Kidney (tissue), 14 donors: Measurements from ENCODE around the gene ATG101. TPM values are rescaled to one million over a fixed set of nuclear protein-coding genes. Genes with fewer than 3 reads are reported as not detected.

Experiments
- DNase-seq, 5 donors: peaks; one replicate each; pipeline ENCODE4 v3.0.0-alpha.2; 2013 to 2020
- FAIRE-seq: peaks from 2 replicates; lab custom pipeline; 2012; peaks lifted over from hg19 to GRCh38; lab: Jason Lieb, UNC
- H3K27ac ChIP-seq, 2 donors: one replicate each; pipeline ENCODE4 v1.7.0; 2013; ENCODE audit warnings: low read depth in 2 of 2, low read length in 2 of 2, inconsistent platforms in 1 of 2
- H3K27me3 ChIP-seq: one replicate; pipeline ENCODE4 v1.7.1; 2013; ENCODE audit warnings: low read length, inconsistent platforms; ENCODE audit not compliant: control insufficient read depth, insufficient read depth
- H3K36me3 ChIP-seq, 3 donors: one replicate each; pipeline versions ENCODE4 v1.7.0 to v1.7.1; 2013; ENCODE audit warnings: low read length in 3 of 3, control low read depth in 1 of 3, inconsistent platforms in 1 of 3; ENCODE audit not compliant: insufficient read depth in 3 of 3, control insufficient read depth in 2 of 3
- H3K4me1 ChIP-seq, 3 donors: one replicate each; pipeline versions ENCODE4 v1.7.0 to v1.7.1; 2013; ENCODE audit warnings: low read length in 3 of 3, inconsistent platforms in 1 of 3, low read depth in 1 of 3; ENCODE audit not compliant: control insufficient read depth in 2 of 3, insufficient read depth in 2 of 3
- H3K4me3 ChIP-seq, 3 donors: one replicate each; pipeline versions ENCODE4 v1.7.0 to v1.8.1; 2013; ENCODE audit warnings: low read length in 3 of 3, control low read depth in 1 of 3, inconsistent platforms in 1 of 3
- H3K9ac ChIP-seq, 3 donors: one replicate each; pipeline versions ENCODE4 v1.7.0 to v1.7.1; 2013; ENCODE audit warnings: low read length in 3 of 3, control low read depth in 1 of 3, inconsistent platforms in 1 of 3
- H3K9me3 ChIP-seq, 3 donors: one replicate each; pipeline versions ENCODE4 v1.7.0 to v1.7.1; 2013; ENCODE audit warnings: low read length in 3 of 3, control low read depth in 1 of 3, inconsistent platforms in 1 of 3; ENCODE audit not compliant: control insufficient read depth in 2 of 3, insufficient read depth in 1 of 3
- intact Hi-C: fragments of 100-400 bp; cut with DNase I; formaldehyde crosslinking; loops from one replicate; pipeline ENCODE4 v1.11.1; 2022
- polyA plus RNA-seq: library from polyadenylated mRNA; stranded (reverse); fragments of 350-450 nt; fragmentation: Illumina TruSeq; extraction: RNeasy Lipid Tissue Mini Kit (QIAGEN cat#74804); gene quantifications from one replicate; pipeline ENCODE4 v1.2.3, GENCODE V29; 2014; ENCODE audit warnings: low read depth, low replicate concordance; ENCODE audit not compliant: insufficient read depth
- total RNA-seq: library from RNA; stranded (reverse); fragmentation: NEBNext Ultra II Directional; extraction: Animal tissue kit (Norgen Biotek cat#: 25700); gene quantifications from one replicate; pipeline ENCODE4 v1.2.1, GENCODE V29; 2021
- TF ChIP-seq, protein P1 (sequence below): IDR thresholded peaks from 3 replicates; pipeline ENCODE4 v1.5.1; 2012; ENCODE audit warnings: mild to moderate bottlenecking, moderate library complexity, borderline replicate concordance; ENCODE audit not compliant: insufficient read depth; ENCODE audit errors: extremely low read depth
- donor health status: control.
- donor health status: control.
- donor health status: control.
- donor health status: control.
- donor health status: control.
- donor health status: DM: yes; HTN: yes; CAD: no.
- donor health status: Normal renal cell carcinoma (clear cell type).

The ATG101 gene
- total and polyA plus RNA-seq, 2 donors from 2014 or later: 32.1 to 53.0 TPM

DNA sequence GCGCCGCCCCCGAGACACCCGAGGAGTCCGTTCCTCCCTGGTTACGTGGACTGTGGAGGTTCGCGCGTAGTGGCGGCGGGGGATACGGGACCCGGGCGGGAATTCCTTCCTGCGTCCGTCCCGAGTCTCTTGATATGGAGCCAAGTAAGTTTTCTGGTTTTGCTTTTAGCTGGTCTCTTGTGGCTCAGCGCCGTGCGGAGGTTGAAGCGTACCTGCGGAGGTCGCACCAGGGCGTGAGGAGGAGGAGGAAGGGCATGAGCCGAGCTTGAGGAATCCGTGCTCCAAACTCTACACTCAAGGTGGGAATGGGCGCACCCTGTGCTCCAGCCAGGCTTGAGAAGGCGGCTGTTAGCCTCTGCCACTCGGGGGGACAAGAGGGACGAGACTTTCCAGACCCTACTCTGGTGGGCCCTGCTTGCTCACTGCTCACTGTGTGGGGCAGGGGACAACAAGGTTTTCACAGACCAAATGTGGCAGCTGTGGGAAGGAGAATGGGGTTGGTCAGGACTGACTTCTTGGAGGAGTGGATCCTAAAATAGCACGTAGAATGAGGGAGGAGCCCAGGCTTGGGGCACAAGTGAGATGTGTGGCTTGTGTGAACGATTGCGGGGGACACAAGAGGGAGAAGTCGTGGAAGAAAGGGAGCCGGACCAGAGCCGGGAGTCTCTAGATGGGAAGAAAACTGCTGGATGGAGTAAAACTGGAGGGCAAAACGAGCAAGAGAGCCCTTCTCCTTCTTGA is 577 bp downstream of the ATG101 start:
- no peak for DNase-seq
- intact Hi-C loops: loop anchor here (10.0 kb wide), 1 partner anchor 46 kb away; no protein-coding TSS in a partner anchor
- no peaks in the 10 kb centered on the region for H3K9me3 ChIP-seq

DNA sequence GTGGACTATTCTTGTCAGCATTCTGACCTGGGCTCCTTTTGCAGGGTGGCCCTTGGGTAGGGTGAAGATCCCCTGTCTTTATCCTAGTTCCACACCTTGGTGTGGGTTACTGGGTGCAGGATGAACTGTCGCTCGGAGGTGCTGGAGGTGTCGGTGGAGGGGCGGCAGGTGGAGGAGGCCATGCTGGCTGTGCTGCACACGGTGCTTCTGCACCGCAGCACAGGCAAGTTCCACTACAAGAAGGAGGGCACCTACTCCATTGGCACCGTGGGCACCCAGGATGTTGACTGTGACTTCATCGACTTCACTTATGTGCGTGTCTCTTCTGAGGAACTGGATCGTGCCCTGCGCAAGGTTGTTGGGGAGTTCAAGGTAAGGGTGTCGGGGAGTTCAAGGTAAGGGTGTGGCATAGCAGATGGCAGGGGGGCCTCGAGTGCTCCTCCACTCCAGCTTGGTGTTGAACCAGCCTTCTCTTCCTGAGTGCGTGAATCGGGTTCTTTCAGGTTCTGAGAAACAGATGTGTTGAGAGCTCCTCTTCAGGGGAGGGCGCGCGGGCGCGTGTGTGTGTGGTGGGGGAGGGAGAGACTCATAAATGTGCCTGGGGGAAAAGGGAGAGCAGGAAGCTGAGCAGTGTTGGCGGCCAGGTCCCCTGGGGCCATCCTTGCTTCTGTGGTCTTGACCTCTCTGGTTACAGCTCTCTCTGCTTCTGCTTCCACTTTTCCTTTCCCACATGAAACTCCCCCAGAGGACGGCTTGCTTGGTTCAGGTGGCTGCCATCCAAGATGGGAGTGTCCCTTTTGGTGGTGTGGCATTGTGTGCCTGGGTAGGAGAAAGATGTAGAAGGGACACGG is 4.0 kb downstream of the ATG101 start:
- H3K9ac ChIP-seq: no peak overlapping the region
- H3K27ac ChIP-seq: peak overlapping the region; percentile 35 to 76
- no peaks in the 10 kb centered on the region for H3K9me3 ChIP-seq
- DNase-seq: peak in 1 of 5 donors; percentile 80
- peaks cover 2 to 37% (median 25%) of the 10 kb centered on the region in 3 donors for H3K36me3 ChIP-seq
- H3K4me3 ChIP-seq: no peak overlapping the region
- H3K27me3 ChIP-seq: no peaks in the 10 kb centered on the region
- TF ChIP-seq, protein P1, sequence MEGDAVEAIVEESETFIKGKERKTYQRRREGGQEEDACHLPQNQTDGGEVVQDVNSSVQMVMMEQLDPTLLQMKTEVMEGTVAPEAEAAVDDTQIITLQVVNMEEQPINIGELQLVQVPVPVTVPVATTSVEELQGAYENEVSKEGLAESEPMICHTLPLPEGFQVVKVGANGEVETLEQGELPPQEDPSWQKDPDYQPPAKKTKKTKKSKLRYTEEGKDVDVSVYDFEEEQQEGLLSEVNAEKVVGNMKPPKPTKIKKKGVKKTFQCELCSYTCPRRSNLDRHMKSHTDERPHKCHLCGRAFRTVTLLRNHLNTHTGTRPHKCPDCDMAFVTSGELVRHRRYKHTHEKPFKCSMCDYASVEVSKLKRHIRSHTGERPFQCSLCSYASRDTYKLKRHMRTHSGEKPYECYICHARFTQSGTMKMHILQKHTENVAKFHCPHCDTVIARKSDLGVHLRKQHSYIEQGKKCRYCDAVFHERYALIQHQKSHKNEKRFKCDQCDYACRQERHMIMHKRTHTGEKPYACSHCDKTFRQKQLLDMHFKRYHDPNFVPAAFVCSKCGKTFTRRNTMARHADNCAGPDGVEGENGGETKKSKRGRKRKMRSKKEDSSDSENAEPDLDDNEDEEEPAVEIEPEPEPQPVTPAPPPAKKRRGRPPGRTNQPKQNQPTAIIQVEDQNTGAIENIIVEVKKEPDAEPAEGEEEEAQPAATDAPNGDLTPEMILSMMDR: no peak
- peaks cover 3 to 26% (median 19%) of the 10 kb centered on the region in 3 donors for H3K4me1 ChIP-seq
- intact Hi-C loops: loop anchor here (10.0 kb wide), 1 partner anchor 49 kb away; no protein-coding TSS in a partner anchor
- FAIRE-seq: no peak

More for the DNA sequence above, 577 bp downstream of the ATG101 start:
- peak overlapping the region; percentile 87 to 90 (median 88) for H3K4me3 ChIP-seq
- H3K27ac ChIP-seq: peak overlapping the region; percentile 82 to 95
- TF ChIP-seq, protein P1: no peak
- peaks cover 2 to 18% (median 8%) of the 10 kb centered on the region in 3 donors for H3K36me3 ChIP-seq
- H3K27me3 ChIP-seq: no peaks in the 10 kb centered on the region
- H3K4me1 ChIP-seq: peaks cover 3 to 26% (median 19%) of the 10 kb centered on the region in 3 donors
- FAIRE-seq: no peak
- H3K9ac ChIP-seq: peak overlapping the region; percentile 81 to 94 (median 93)

DNA sequence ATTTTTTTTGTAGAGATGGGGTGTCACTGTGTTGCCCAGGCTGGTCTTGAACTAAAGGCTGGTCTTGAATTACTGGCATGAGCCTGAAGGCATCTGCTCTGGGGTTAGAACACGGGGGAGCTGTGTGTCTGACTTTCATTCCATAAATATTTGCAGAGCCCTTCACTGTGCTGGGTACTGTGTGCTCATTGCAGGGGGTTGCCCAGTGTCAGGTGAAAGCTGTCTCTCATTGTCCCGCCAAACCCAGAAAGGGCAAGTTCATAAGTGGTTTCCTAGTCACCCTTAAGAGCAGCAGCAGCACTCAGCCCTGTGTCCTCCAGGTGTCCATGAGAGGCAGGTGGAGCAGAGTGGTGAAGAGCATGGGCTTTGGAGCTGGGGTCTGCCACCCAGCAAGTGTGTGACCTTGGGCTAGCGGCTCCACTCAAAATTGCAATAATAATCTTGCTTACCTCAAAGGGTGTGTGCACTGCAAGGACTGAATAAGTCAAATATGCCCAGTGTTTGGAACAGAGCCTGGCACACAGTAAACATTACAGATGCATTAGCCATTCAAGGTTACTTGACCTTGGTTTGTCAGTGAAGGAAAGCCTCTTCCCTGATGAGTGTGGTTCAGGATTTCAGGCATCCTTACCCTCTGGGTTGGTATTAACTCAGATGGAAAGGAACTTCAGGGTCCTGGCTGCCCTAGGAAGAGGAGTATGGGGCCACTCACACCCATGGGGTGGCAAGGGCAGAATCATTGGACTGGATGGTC is 5.4 kb downstream of the ATG101 start:
- peak overlapping the region; percentile 16 to 78 for H3K27ac ChIP-seq
- peaks cover 3 to 24% (median 16%) of the 10 kb centered on the region in 3 donors for H3K4me1 ChIP-seq
- TF ChIP-seq, protein P1: no peak
- H3K4me3 ChIP-seq: no peak overlapping the region
- no peak overlapping the region for H3K9ac ChIP-seq
- DNase-seq (peak in 1 of 5 donors; percentile 27), FAIRE-seq (no peak)
- peaks cover 2 to 37% (median 25%) of the 10 kb centered on the region in 3 donors for H3K36me3 ChIP-seq
- H3K27me3 ChIP-seq: no peaks in the 10 kb centered on the region
- intact Hi-C loops: loop anchor here (10.0 kb wide), 1 partner anchor 50 kb away; no protein-coding TSS in a partner anchor
- no peaks in the 10 kb centered on the region for H3K9me3 ChIP-seq
